Suprapubic skin (tissue), 4 donors: ENCODE results near the gene PIP4P1.

Experiments used
- CTCF ChIP-seq, 2 donors: fragments of 200-600 bp in 1 of 2; fragments of 450-650 bp in 1 of 2; sonication (generic) in 1 of 2; IDR thresholded peaks; one replicate each; pipeline ENCODE4 v1.5.1; 2016 to 2019; ENCODE audit warnings: antibody characterized with exemption in 2 of 2, mild to moderate bottlenecking in 1 of 2, moderate library complexity in 1 of 2
- EP300 ChIP-seq: sonication (generic); formaldehyde crosslinking; IDR thresholded peaks from one replicate; pipeline ENCODE4 v1.6.1; 2017; ENCODE audit warnings: antibody characterized with exemption
- POLR2A ChIP-seq, 2 donors: fragments of 450-650 bp; IDR thresholded peaks; one replicate each; pipeline ENCODE4 v1.6.1; 2017; ENCODE audit warnings: antibody characterized with exemption in 2 of 2, mild to moderate bottlenecking in 2 of 2, moderate library complexity in 2 of 2
- POLR2AphosphoS5 ChIP-seq, 3 donors: sonication (generic); formaldehyde crosslinking; IDR thresholded peaks; one replicate each; pipeline ENCODE4 v1.6.1; 2017; ENCODE audit warnings: antibody characterized with exemption in 3 of 3

- no peak for TF ChIP-seq POLR2A (IDR thresholded peaks at IDR 0.05)
- no peak for TF ChIP-seq CTCF (IDR thresholded peaks at IDR 0.05)
- TF ChIP-seq POLR2AphosphoS5 (IDR thresholded peaks at IDR 0.05): no peak
- TF ChIP-seq EP300: no peak
These were observed 29.3 kb upstream of the PIP4P1 start for GRCh38 chr14:20490563-20490962.
